ENCODE results near the gene GLI3. TPM values are rescaled to one million over a fixed set of nuclear protein-coding genes. Genes with fewer than 3 reads are reported as not detected.
A peak's percentile ranks its signal among the peaks of the same experiment; 100 is the strongest.

The GLI3 gene
- total RNA-seq, 1 experiment from 2014 or later: 46.2 TPM

GRCh38 chr7:42035210-42035609, 201.8 kb downstream of the GLI3 start:
- Mint-ChIP-seq H3K27ac (no peak overlapping the region), H3K9me3 (peaks cover under 1% of the 10 kb centered on the region; the same call in 1 of the 2 replicates), H3K36me3 (peaks cover 18% of the 10 kb centered on the region), H3K27me3 (ENCODE audit: low read depth) (no peaks in the 10 kb centered on the region), H3K4me1 (peaks cover 5% of the 10 kb centered on the region), H3K4me3 (no peak overlapping the region)
- ATAC-seq (no peak), DNase-seq (ENCODE audit: low spot score) (no peak)
- POLR2A ChIA-PET: no interaction called here
- TF ChIP-seq FOXP1 (CRISPR knock-in tag; IDR thresholded peaks at IDR 0.05; ENCODE audit: borderline replicate concordance) (no peak), SMAD4 (CRISPR knock-in tag; IDR thresholded peaks at IDR 0.05) (no peak), MYBL2 (CRISPR knock-in tag; IDR thresholded peaks at IDR 0.05) (no peak), ZBTB21 (CRISPR knock-in tag; IDR thresholded peaks at IDR 0.05; ENCODE audit: borderline replicate concordance) (no peak), AFF4 (CRISPR knock-in tag; IDR thresholded peaks at IDR 0.05; ENCODE audit: borderline replicate concordance) (no peak)
- TF ChIP-seq, protein P1, sequence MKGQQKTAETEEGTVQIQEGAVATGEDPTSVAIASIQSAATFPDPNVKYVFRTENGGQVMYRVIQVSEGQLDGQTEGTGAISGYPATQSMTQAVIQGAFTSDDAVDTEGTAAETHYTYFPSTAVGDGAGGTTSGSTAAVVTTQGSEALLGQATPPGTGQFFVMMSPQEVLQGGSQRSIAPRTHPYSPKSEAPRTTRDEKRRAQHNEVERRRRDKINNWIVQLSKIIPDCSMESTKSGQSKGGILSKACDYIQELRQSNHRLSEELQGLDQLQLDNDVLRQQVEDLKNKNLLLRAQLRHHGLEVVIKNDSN (CRISPR knock-in tag; IDR thresholded peaks at IDR 0.05): no peak
- CTCF ChIA-PET: no interaction called here

GRCh38 chr7:42033480-42033879, 203.5 kb downstream of the GLI3 start:
- Mint-ChIP-seq H3K4me3 (no peak overlapping the region), H3K36me3 (peaks cover 17% of the 10 kb centered on the region), H3K27me3 (ENCODE audit: low read depth) (no peaks in the 10 kb centered on the region), H3K9me3 (peaks cover 3% of the 10 kb centered on the region; the same call in 1 of the 2 replicates), H3K4me1 (peaks cover 21% of the 10 kb centered on the region), H3K27ac (no peak overlapping the region)
- TF ChIP-seq IRF2 (CRISPR knock-in tag; IDR thresholded peaks at IDR 0.05; ENCODE audit: borderline replicate concordance, low read depth) (no peak), AFF4 (CRISPR knock-in tag; IDR thresholded peaks at IDR 0.05; ENCODE audit: borderline replicate concordance) (no peak), CBFB (CRISPR knock-in tag; IDR thresholded peaks at IDR 0.05; ENCODE audit: low read depth) (no peak)
- TF ChIP-seq, protein P1 (CRISPR knock-in tag; IDR thresholded peaks at IDR 0.05): no peak
- no peak for ATAC-seq
- CTCF ChIA-PET: no interaction called here
- no peak for DNase-seq (ENCODE audit: low spot score)
- POLR2A ChIA-PET: no interaction called here

DNA sequence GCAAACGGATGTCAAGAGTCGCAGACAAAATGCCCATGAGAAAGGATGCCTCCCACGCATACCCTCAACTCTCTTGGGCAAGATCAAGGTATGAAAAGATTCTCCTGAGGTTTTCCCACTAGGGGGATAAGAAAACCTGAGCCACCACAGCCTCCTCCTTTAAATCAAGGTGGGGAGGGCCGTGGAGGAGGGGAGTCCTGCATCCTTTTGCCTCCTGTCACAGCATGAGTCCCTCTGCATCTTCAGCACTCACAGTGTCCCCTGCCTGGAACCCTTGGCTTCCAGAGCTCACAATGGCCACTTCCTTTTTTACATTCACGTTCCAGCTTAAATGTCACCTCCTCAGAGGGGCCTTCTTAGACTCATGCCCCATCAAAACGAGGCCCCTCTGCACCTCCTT, 207.6 kb downstream of the GLI3 start:
- no peak overlapping the region for H3K4me3 Mint-ChIP-seq
- no peaks in the 10 kb centered on the region for H3K27me3 Mint-ChIP-seq (ENCODE audit: low read depth)
- ChIA-PET POLR2A (no interaction called here), CTCF (interaction anchor here (1.4 kb wide), 1 partner anchor 15 kb away, joined by 6 read pairs; no protein-coding TSS in a partner anchor)
- peaks cover 20% of the 10 kb centered on the region for H3K36me3 Mint-ChIP-seq
- TF ChIP-seq CDX4 (CRISPR knock-in tag; IDR thresholded peaks at IDR 0.05; ENCODE audit: borderline replicate concordance) (no peak), TEAD4 (CRISPR knock-in tag; IDR thresholded peaks at IDR 0.05) (no peak), GABPB1 (CRISPR knock-in tag; IDR thresholded peaks at IDR 0.05) (no peak), KAT7 (CRISPR knock-in tag; IDR thresholded peaks at IDR 0.05; ENCODE audit: borderline replicate concordance) (no peak), FOXP1 (CRISPR knock-in tag; IDR thresholded peaks at IDR 0.05; ENCODE audit: borderline replicate concordance) (no peak), TP53 (CRISPR knock-in tag; IDR thresholded peaks at IDR 0.05) (no peak), MYBL2 (CRISPR knock-in tag; IDR thresholded peaks at IDR 0.05) (no peak), AFF4 (CRISPR knock-in tag; IDR thresholded peaks at IDR 0.05; ENCODE audit: borderline replicate concordance) (no peak), E2F5 (CRISPR knock-in tag; IDR thresholded peaks at IDR 0.05) (no peak)
- peak overlapping the region; percentile 68 for H3K27ac Mint-ChIP-seq
- peaks cover 53% of the 10 kb centered on the region for H3K4me1 Mint-ChIP-seq
- DNase-seq (ENCODE audit: low spot score) (no peak), ATAC-seq (peak; percentile 45)
- H3K9me3 Mint-ChIP-seq: peaks cover 3% of the 10 kb centered on the region; the same call in 1 of the 2 replicates

Measured in WTC11 (cell line).